Urinary bladder (tissue), 4 donors: ENCODE data around the gene CEP350. TPM values are rescaled to one million over a fixed set of nuclear protein-coding genes. Genes with fewer than 3 reads are reported as not detected.
"Not testable (repeated sequence)": the region's sequence is repeated elsewhere in the genome, so short reads cannot be mapped to it uniquely, and the experiment has no call there.

Source experiments
- DNase-seq: peaks from one replicate; pipeline ENCODE4 v3.0.0-alpha.2; 2015; ENCODE audit errors: extremely low spot score
- H3K27ac ChIP-seq: one replicate; pipeline ENCODE4 v1.5.1; 2013; ENCODE audit warnings: low read depth, mild to moderate bottlenecking, moderate library complexity
- H3K36me3 ChIP-seq: one replicate; pipeline ENCODE4 v1.6.1; 2013; ENCODE audit warnings: mild to moderate bottlenecking, moderate library complexity; ENCODE audit not compliant: insufficient read depth
- H3K4me1 ChIP-seq: one replicate; pipeline ENCODE4 v1.6.1; 2013; ENCODE audit warnings: mild to moderate bottlenecking, moderate library complexity; ENCODE audit not compliant: insufficient read depth
- H3K4me3 ChIP-seq: one replicate; pipeline ENCODE4 v1.5.1; 2013; ENCODE audit warnings: low read depth, low read length
- WGBS: extraction: QIAGEN DNeasy Blood & Tissue Kit; methylation state at CpG from one replicate; pipeline ENCODE4 v1.1.7; 2013; 5-methylcytosine and 5-hydroxymethylcytosine counted together
- polyA plus RNA-seq: library from polyadenylated mRNA; stranded (reverse); fragments of 200-250 nt; gene quantifications from one replicate; pipeline ENCODE4 v1.2.3, GENCODE V29; 2013
- total RNA-seq: library from RNA; depleted of rRNA; stranded (reverse); fragments of >200 nt; gene quantifications from one replicate; pipeline ENCODE4 v1.2.3, GENCODE V29; 2014
- donor health status: healthy with polysubstance abuse.
- donor health status: healthy.

CEP350 gene
- total and polyA plus RNA-seq, 2 donors, result 13.0 to 110 TPM

GRCh38 chr1:179984101-179984500 is 29.5 kb downstream of the CEP350 start:
- Histone ChIP-seq H3K4me1 (no peaks in the 10 kb centered on the region), H3K27ac (no peak overlapping the region), H3K36me3 (no peaks in the 10 kb centered on the region), H3K4me3 (no peak overlapping the region)
- DNase-seq, result no peak
- WGBS, result 98% methylated on average over 1 of the region's 1 CpG

DNA sequence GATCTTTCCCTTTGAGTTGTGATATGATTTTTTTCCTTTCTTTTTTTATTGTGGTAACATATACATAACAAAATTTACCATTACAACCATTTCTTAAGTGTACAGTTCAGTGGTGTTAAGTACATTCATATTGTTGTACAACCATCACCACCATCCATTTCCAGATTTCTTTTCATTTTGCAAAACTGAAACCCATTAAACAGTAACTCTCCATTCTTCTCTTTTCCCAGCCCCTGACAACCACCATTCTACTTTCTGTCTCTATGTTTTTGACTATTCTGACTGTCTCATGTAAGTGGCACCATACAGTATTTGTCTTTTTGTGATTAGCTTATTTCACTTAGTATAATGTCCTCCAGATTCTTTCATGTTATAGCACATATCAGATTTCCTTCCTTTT is 30.3 kb downstream of the CEP350 start:
- Histone ChIP-seq H3K36me3 (no peaks in the 10 kb centered on the region), H3K27ac (no peak overlapping the region), H3K4me1 (no peaks in the 10 kb centered on the region), H3K4me3 (no peak overlapping the region)
- DNase-seq, result no peak

GRCh38 chr1:179990847-179991246 is 36.2 kb downstream of the CEP350 start:
- H3K36me3 ChIP-seq, result peaks cover 3% of the 10 kb centered on the region
- no peak overlapping the region for H3K4me3 ChIP-seq
- no peak for DNase-seq
- 92% methylated on average over 3 of the region's 3 CpGs for WGBS
- H3K4me1 ChIP-seq, result no peaks in the 10 kb centered on the region
- no peak overlapping the region for H3K27ac ChIP-seq

DNA sequence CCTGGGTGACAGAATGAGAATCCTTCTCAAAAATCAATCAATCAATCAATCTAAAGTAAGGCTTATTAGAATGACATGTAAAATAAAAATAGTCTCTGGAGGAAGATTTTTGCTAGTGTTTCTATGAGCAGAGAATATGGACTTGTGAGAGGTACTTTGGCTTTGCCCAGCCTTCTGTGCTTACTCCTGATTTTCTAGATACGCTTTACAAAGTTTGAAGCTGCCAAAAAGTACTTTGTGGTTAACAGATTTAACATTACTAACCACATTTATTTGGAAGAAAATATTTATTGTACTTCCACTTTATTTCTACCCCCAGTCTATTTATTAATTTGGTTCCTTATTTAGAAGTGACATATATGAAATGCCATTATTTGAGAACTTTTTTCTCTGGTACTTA is 41.0 kb downstream of the CEP350 start:
- DNase-seq, result no peak
- H3K36me3 ChIP-seq, result peaks cover 5% of the 10 kb centered on the region
- 82% methylated on average over 1 of the region's 1 CpG for WGBS
- no peak overlapping the region for H3K4me3 ChIP-seq
- H3K4me1 ChIP-seq, result no peaks in the 10 kb centered on the region
- no peak overlapping the region for H3K27ac ChIP-seq

- 98% methylated on average over 1 of the region's 1 CpG for WGBS
- DNase-seq, result no peak
- H3K27ac ChIP-seq, result no peak overlapping the region
- no peaks in the 10 kb centered on the region for H3K4me1 ChIP-seq
- H3K36me3 ChIP-seq, result peaks cover 4% of the 10 kb centered on the region
- H3K4me3 ChIP-seq, result no peak overlapping the region
These were observed 41.5 kb downstream of the CEP350 start for GRCh38 chr1:179996099-179996498.

DNA sequence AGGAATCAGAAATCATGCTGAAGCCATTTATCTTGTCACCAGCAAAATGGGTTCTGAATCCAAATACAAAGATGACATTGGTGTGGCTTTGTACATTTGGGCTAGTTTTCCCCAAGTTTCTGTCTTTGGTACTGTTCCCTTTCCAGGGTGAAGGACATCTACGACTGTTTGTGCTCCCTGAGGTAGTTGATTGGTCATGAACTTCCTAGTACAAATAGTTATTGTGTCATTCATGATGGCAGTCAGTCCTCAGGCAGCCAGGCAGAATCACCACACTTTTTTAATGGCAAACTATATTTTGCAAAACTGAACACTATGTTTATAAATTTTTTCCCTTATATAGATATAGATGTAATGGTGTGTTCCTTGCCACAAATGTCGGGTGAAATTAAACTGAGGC is 46.0 kb downstream of the CEP350 start:
- DNase-seq, result no peak
- Histone ChIP-seq H3K4me3 (no peak overlapping the region), H3K27ac (no peak overlapping the region), H3K4me1 (no peaks in the 10 kb centered on the region), H3K36me3 (peaks cover 6% of the 10 kb centered on the region)
- 92% methylated on average over 2 of the region's 2 CpGs for WGBS

DNA sequence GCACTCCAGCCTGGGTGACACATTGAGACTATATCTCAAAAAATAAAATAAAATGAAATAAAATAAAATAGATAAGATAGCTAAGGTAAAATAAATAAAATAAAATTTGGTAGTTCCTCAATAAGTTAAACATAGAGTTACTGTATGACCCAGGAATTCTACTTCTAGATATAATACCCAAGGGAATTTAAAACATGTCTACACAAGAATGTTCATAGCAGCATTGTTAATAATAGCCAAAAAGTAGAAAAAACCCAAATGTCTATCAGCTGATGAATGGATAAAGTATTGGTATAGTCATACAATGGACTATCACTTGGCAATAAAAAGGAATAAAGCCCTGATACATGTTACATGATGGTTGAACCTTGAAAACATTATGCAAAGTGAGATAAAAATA is 47.8 kb downstream of the CEP350 start:
- Histone ChIP-seq H3K27ac (no peak overlapping the region), H3K4me1 (no peaks in the 10 kb centered on the region)
- no peak for DNase-seq

GRCh38 chr1:180003026-180003695 is 48.6 kb downstream of the CEP350 start:
- no peak for DNase-seq
- Histone ChIP-seq H3K36me3 (peaks cover 6% of the 10 kb centered on the region), H3K27ac (no peak overlapping the region), H3K4me1 (no peaks in the 10 kb centered on the region), H3K4me3 (no peak overlapping the region)
- WGBS, result 96% methylated on average over 3 of the region's 3 CpGs

More for the DNA sequence above, 47.8 kb downstream of the CEP350 start:
- Histone ChIP-seq H3K4me3 (no peak overlapping the region), H3K36me3 (peaks cover 6% of the 10 kb centered on the region)

GRCh38 chr1:180006762-180007161 is 52.2 kb downstream of the CEP350 start:
- H3K4me3 ChIP-seq, DNase-seq, H3K36me3 ChIP-seq, H3K4me1 ChIP-seq, H3K27ac ChIP-seq: not testable (repeated sequence)
- WGBS, result 98% methylated on average over 1 of the region's 1 CpG

DNA sequence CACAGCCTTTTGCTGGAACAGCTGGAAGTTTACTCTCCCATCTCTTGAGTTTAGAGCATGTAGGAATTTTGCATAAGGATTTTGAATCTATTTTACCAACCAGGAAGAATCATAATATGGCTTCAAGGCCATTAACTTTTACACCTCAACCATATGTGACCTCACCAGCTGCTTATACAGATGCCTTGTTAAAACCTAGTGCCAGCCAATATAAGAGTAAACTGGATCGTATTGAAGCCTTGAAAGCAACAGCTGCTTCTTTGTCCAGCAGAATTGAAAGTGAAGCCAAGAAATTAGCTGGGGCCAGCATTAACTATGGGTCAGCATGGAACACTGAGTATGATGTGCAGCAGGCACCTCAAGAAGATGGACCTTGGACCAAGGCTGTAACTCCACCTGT is 65.4 kb downstream of the CEP350 start:
- Histone ChIP-seq H3K4me1 (no peaks in the 10 kb centered on the region), H3K4me3 (no peak overlapping the region), H3K27ac (no peak overlapping the region), H3K36me3 (peaks cover 8% of the 10 kb centered on the region)
- no peak for DNase-seq
- WGBS, result 69% methylated on average over 1 of the region's 1 CpG

- Histone ChIP-seq H3K4me3 (no peak overlapping the region), H3K4me1 (no peaks in the 10 kb centered on the region), H3K27ac (no peak overlapping the region), H3K36me3 (peaks cover 8% of the 10 kb centered on the region)
- 95% methylated on average over 3 of the region's 3 CpGs for WGBS
- DNase-seq, result no peak
These were observed 71.9 kb downstream of the CEP350 start for GRCh38 chr1:180026556-180026955.

DNA sequence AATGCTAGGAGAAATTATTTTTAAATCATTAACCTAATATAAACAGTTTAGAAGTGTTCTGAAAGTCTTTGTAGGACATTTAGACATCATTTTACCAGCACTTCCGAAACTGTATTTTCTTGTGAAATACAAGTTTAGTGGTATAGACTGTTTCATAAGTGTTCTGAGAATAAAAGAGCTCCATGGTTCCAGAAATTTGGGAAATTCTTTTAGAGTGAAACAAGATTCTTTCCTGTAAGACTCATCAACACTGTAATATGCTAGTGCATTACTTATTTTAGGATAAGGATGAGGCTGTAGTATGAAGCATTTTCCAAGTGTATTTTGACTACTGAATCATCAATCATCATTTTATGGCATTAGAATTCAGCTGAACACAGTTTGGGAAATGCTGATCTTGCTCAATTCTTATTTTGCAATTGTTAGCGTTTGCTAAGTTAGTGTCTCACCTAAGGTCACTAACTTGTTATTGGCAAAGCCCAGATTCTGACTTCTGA is 73.4 kb downstream of the CEP350 start:
- H3K4me1 ChIP-seq, result no peaks in the 10 kb centered on the region
- H3K4me3 ChIP-seq, result no peak overlapping the region
- WGBS, result 80% methylated on average over 2 of the region's 2 CpGs
- no peak for DNase-seq
- peaks cover 8% of the 10 kb centered on the region for H3K36me3 ChIP-seq
- no peak overlapping the region for H3K27ac ChIP-seq

- peaks cover 8% of the 10 kb centered on the region for H3K36me3 ChIP-seq
- 90% methylated on average over 1 of the region's 1 CpG for WGBS
- no peak for DNase-seq
- no peaks in the 10 kb centered on the region for H3K4me1 ChIP-seq
- H3K4me3 ChIP-seq, result no peak overlapping the region
- H3K27ac ChIP-seq, result no peak overlapping the region
These were observed 74.3 kb downstream of the CEP350 start for GRCh38 chr1:180028864-180029263.

- no peak overlapping the region for H3K27ac ChIP-seq
- peaks cover 7% of the 10 kb centered on the region for H3K36me3 ChIP-seq
- WGBS, result 68% methylated on average over 7 of the region's 7 CpGs
- no peak overlapping the region for H3K4me3 ChIP-seq
- no peaks in the 10 kb centered on the region for H3K4me1 ChIP-seq
- DNase-seq, result no peak
These were observed 75.0 kb downstream of the CEP350 start for GRCh38 chr1:180029524-180030135.
